DMS53 treated with DMSO at 0.1 percent for 48 hours (cell line): ENCODE data around the gene C1orf74.

ENCODE experiments used
- DNase-seq: peaks from one replicate; lab custom pipeline; 2025; ENCODE audit not compliant: unreplicated experiment; lab: John Stamatoyannopoulos, UW

Gene C1orf74

GRCh38 chr1:209747580-209748262, 36.6 kb downstream of the C1orf74 start:
- DNase-seq: peak; percentile 99

GRCh38 chr1:209746451-209747165, 37.8 kb downstream of the C1orf74 start:
- peak; percentile 3 for DNase-seq

DNA sequence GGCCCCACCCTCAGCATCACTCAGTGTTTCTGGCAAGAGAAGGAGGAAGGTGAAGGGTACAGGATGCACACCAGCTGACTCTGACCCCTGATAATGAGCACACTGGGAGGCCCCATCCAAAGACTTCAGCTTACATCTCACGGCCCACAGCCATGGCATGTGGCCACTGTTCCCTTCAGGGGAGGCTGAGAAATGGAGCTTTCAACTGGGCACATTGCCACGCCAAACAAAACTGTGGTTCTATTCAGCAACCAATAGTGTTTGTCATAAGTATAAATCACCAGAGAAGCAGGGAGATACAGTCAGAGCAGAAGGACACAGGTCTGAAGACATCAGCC, 41.2 kb downstream of the C1orf74 start:
- DNase-seq: no peak

GRCh38 chr1:209742409-209743144, 41.8 kb downstream of the C1orf74 start:
- DNase-seq: no peak

GRCh38 chr1:209741889-209742288, 42.5 kb downstream of the C1orf74 start:
- DNase-seq: no peak

- DNase-seq: no peak
Observed at GRCh38 chr1:209741193-209741592, 43.2 kb downstream of the C1orf74 start.

DNA sequence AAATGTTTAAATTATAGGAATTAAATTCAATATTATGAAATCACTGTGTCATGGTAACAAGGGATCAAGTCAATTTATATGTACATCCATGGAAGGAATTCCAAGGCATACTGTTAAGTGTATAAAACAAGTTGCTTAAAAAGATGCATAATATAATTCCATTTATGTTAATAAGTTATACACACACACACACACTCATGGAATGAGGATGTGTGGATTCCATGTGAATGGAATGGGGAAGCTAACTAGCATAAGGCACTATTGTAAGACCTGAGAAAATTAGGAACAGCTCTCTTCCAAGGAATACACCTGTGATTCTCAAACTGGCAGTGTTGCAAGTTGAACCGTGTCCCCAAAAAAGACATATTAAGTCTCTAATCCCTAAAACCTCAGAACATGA, 46.1 kb downstream of the C1orf74 start:
- no peak for DNase-seq

- DNase-seq: no peak
Observed at GRCh38 chr1:209737118-209737505, 47.2 kb downstream of the C1orf74 start.

- DNase-seq: no peak
Observed at GRCh38 chr1:209736490-209737117, 47.8 kb downstream of the C1orf74 start.

GRCh38 chr1:209733409-209734192, 50.8 kb downstream of the C1orf74 start:
- DNase-seq: no peak

GRCh38 chr1:209732725-209733124, 51.6 kb downstream of the C1orf74 start:
- no peak for DNase-seq

DNA sequence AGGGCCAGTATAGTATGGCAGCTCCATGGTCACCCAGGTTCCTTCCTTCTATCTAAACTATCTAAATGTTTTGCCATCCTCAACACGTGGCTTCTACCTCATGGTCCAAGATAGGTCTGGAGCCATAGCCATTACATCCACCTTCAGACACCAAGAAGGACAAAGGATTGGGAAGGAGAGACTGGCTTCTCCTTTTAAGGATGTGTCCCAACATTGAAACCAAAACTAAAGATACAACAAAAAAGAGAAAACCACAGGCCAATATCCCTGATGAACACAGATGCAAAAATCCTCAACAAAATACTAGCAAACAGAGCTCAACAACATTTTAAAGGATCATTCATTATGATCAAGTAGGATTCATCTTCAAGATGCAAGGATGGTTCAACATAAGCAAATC, 54.9 kb downstream of the C1orf74 start:
- no peak for DNase-seq
